Astrocyte of the spinal cord (primary cell): Measurements from ENCODE around the gene SPIB.
A peak's percentile ranks its signal among the peaks of the same experiment; 100 is the strongest.

Source experiments
- DNase-seq: peaks from one replicate; pipeline ENCODE4 v3.0.0; 2011; ENCODE audit warnings: low read depth, low spot score
- H3K4me3 ChIP-seq: 2 replicates; pipeline ENCODE4 v1.5.1; 2011; ENCODE audit warnings: low read depth, mild to moderate bottlenecking, low read length, moderate library complexity
- CTCF ChIP-seq: IDR thresholded peaks from 2 replicates; pipeline ENCODE4 v1.5.1; 2012; ENCODE audit warnings: low read depth, mild to moderate bottlenecking, low read length, inconsistent platforms
- in situ Hi-C: cut with HindIII; loops from 2 replicates; pipeline ENCODE4 v1.10.0; 2017; ENCODE audit warnings: low sequenced_read_pairs

The SPIB gene

GRCh38 chr19:50461066-50461875 is 42.5 kb downstream of the SPIB start:
- DNase-seq, result peak; percentile 62
- in situ Hi-C loops, result no loop called here
- peak; percentile 89 for TF ChIP-seq CTCF
- no peak overlapping the region for H3K4me3 ChIP-seq

GRCh38 chr19:50462970-50463369 is 44.2 kb downstream of the SPIB start:
- no peak for DNase-seq
- no peak for TF ChIP-seq CTCF
- H3K4me3 ChIP-seq, result no peak overlapping the region
- in situ Hi-C loops, result no loop called here

- no peak overlapping the region for H3K4me3 ChIP-seq
- TF ChIP-seq CTCF, result no peak
- DNase-seq, result no peak
- in situ Hi-C loops, result no loop called here
These were observed 45.6 kb downstream of the SPIB start for GRCh38 chr19:50464348-50464747.

DNA sequence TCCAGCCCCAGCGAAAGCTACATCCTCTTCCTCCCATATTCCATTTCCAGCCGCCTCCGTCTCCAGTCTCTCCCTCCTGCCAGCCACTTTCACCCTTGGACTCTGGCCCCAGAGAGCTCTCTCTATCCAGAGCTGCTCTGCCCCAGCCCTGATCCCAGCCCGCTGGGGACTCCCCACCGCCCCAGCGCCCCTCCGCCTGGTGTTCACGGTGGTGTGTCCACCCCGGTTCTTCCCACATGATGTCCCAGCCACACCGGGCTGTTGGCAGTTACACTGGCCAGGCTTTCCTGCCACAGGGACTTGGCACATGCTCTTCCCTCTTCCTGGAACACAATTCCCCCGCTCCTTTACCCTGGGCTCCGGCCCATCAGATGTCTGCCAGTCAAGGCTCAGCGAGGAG is 46.3 kb downstream of the SPIB start:
- no peak for DNase-seq
- no peak for TF ChIP-seq CTCF
- no peak overlapping the region for H3K4me3 ChIP-seq
- in situ Hi-C loops, result no loop called here

- H3K4me3 ChIP-seq, result no peak overlapping the region
- in situ Hi-C loops, result no loop called here
- no peak for DNase-seq
- peak; percentile 42 for TF ChIP-seq CTCF
These were observed 47.4 kb downstream of the SPIB start for GRCh38 chr19:50465986-50466705.

DNA sequence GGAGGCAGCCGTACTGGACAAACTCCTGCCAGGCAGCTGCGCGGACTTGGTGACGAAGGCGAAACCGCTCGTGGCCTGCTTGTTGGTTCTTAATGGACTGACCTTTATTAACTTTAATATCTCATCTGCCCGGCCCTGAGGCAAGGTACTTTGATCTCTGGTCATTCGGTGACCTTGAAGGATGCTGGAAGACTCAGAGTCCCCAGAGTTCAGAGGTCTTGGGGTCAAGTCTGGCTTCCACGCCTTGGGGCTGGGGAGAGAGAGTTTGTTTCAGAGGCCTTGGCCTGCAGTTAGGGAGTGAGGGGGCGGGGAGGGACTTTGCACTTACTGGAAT is 47.9 kb downstream of the SPIB start:
- in situ Hi-C loops, result no loop called here
- TF ChIP-seq CTCF, result no peak
- DNase-seq, result no peak
- H3K4me3 ChIP-seq, result no peak overlapping the region
